CD14-positive monocyte (primary cell): Measurements from ENCODE around the gene TOM1L2. TPM values are rescaled to one million over a fixed set of nuclear protein-coding genes. Genes with fewer than 3 reads are reported as not detected.

ENCODE experiments used
- DNase-seq, 3 donors: peaks; one replicate each; pipeline ENCODE4 v3.0.0-alpha.2; 2011 to 2022
- H2AFZ ChIP-seq: 2 replicates; pipeline ENCODE4 v1.6.0; 2012; ENCODE audit warnings: mild to moderate bottlenecking, low read depth, low read length, inconsistent platforms; ENCODE audit not compliant: insufficient read depth, poor library complexity, severe bottlenecking
- H3K27ac ChIP-seq, 2 donors: 1 replicate in 1 of 2; 2 replicates in 1 of 2; pipeline ENCODE4 v1.5.1; 2012 to 2013; ENCODE audit warnings: low read length in 2 of 2, control low read depth in 1 of 2, inconsistent platforms in 1 of 2, low read depth in 1 of 2, mild to moderate bottlenecking in 1 of 2
- H3K27me3 ChIP-seq, 2 donors: one replicate each; pipeline versions ENCODE4 v1.6.0 to v1.6.1; 2011 to 2013; ENCODE audit warnings: low read length in 2 of 2; ENCODE audit not compliant: control insufficient read depth in 2 of 2, insufficient read depth in 2 of 2
- H3K36me3 ChIP-seq, 2 donors: replicated peaks in 1 of 2; 1 replicate in 1 of 2; 2 replicates in 1 of 2; pipeline versions ENCODE4 v1.5.1 to v1.6.1; 2012 to 2013; ENCODE audit warnings: low read length in 2 of 2, control low read depth in 1 of 2, inconsistent platforms in 1 of 2, mild to moderate bottlenecking in 1 of 2; ENCODE audit not compliant: insufficient read depth in 2 of 2, control insufficient read depth in 1 of 2
- H3K4me1 ChIP-seq, 2 donors: 1 replicate in 1 of 2; 2 replicates in 1 of 2; pipeline versions ENCODE4 v1.5.1 to v1.6.1; 2012 to 2013; ENCODE audit warnings: low read length in 2 of 2, control low read depth in 1 of 2, inconsistent platforms in 1 of 2, mild to moderate bottlenecking in 1 of 2, moderate library complexity in 1 of 2; ENCODE audit not compliant: insufficient read depth in 2 of 2, control insufficient read depth in 1 of 2
- H3K4me2 ChIP-seq: replicated peaks from 2 replicates; pipeline ENCODE3; 2012; ENCODE audit warnings: low read length, moderate library complexity, mild to moderate bottlenecking; ENCODE audit not compliant: poor library complexity, severe bottlenecking; ENCODE audit errors: extremely low read depth
- H3K4me3 ChIP-seq, 3 experiments: fragments of 200-600 bp in 1 of 3; sonication (generic) in 1 of 3; replicated peaks in 1 of 3; 1 replicate in 2 of 3; 2 replicates in 1 of 3; pipeline ENCODE4 v1.5.1; 2011 to 2013; ENCODE audit warnings: low read length in 3 of 3, mild to moderate bottlenecking in 3 of 3, control low read depth in 2 of 3, low read depth in 2 of 3, inconsistent platforms in 1 of 3, moderate library complexity in 1 of 3
- H3K79me2 ChIP-seq: 2 replicates; pipeline ENCODE4 v1.6.0; 2012; ENCODE audit warnings: mild to moderate bottlenecking, control low read depth, inconsistent platforms, low read length, moderate library complexity; ENCODE audit not compliant: insufficient read depth
- H3K9ac ChIP-seq: 2 replicates; pipeline ENCODE4 v1.6.0; 2017; ENCODE audit warnings: low read length, mild to moderate bottlenecking; ENCODE audit not compliant: insufficient read depth, poor library complexity, severe bottlenecking
- H3K9me3 ChIP-seq, 2 donors: replicated peaks in 1 of 2; 1 replicate in 1 of 2; 2 replicates in 1 of 2; pipeline versions ENCODE4 v1.5.1 to v1.6.1; 2012 to 2013; ENCODE audit warnings: low read length in 2 of 2, control low read depth in 1 of 2; ENCODE audit not compliant: control insufficient read depth in 1 of 2, insufficient read depth in 1 of 2
- H4K20me1 ChIP-seq: 2 replicates; pipeline ENCODE4 v1.6.0; 2012; ENCODE audit warnings: mild to moderate bottlenecking, low read length, control low read depth, moderate library complexity; ENCODE audit not compliant: insufficient read depth
- H3K27ac Mint-ChIP-seq, 7 donors: one replicate each; pipeline ENCODE4 v1.8.0; 2020; ENCODE audit warnings: mild to moderate bottlenecking in 7 of 7, mixed read lengths in 7 of 7, moderate library complexity in 6 of 7, inconsistent platforms in 2 of 7
- H3K27me3 Mint-ChIP-seq, 3 donors: one replicate each; pipeline ENCODE4 v1.8.0; 2021 to 2022; ENCODE audit warnings: low read depth in 3 of 3, mild to moderate bottlenecking in 3 of 3, mixed read lengths in 3 of 3, moderate library complexity in 3 of 3, inconsistent platforms in 1 of 3
- H3K36me3 Mint-ChIP-seq, 2 donors: one replicate each; pipeline ENCODE4 v1.8.0; 2020; ENCODE audit warnings: mixed read lengths in 2 of 2, inconsistent platforms in 1 of 2, mild to moderate bottlenecking in 1 of 2
- H3K4me1 Mint-ChIP-seq: one replicate; pipeline ENCODE4 v1.8.0; 2020; ENCODE audit warnings: mild to moderate bottlenecking, mixed read lengths
- H3K4me3 Mint-ChIP-seq, 2 donors: one replicate each; pipeline ENCODE4 v1.8.0; 2020; ENCODE audit warnings: mild to moderate bottlenecking in 2 of 2, mixed read lengths in 2 of 2, moderate library complexity in 1 of 2
- H3K9me3 Mint-ChIP-seq, 7 donors: one replicate each; pipeline ENCODE4 v1.8.0; 2020 to 2022; ENCODE audit warnings: mixed read lengths in 7 of 7, mild to moderate bottlenecking in 6 of 7, moderate library complexity in 6 of 7, inconsistent platforms in 2 of 7
- WGBS: methylation state at CpG from one replicate; pipeline ENCODE4 v1.1.5; 2013; ENCODE audit warnings: missing lambda C conversion rate; ENCODE audit not compliant: insufficient coverage; 5-methylcytosine and 5-hydroxymethylcytosine counted together
- intact Hi-C, 2 donors: fragments of 100-400 bp; cut with micrococcal nuclease; formaldehyde crosslinking; loops; one replicate each; pipeline versions ENCODE4 v1.15.0 to v1.15.1; 2023
- polyA plus RNA-seq, 3 donors: library from polyadenylated mRNA; depleted of rRNA in 1 of 3; unstranded in 2 of 3; stranded (reverse) in 1 of 3; fragments of 300-500 nt in 2 of 3; fragments of >200 nt in 1 of 3; fragmentation: Illumina TruSeq in 2 of 3; gene quantifications; 1 replicate in 2 of 3; 2 replicates in 1 of 3; pipeline ENCODE4 v1.2.3, GENCODE V29; 2012 to 2021
- TF ChIP-seq, protein P1 (sequence below): fragments of 200-600 bp; IDR thresholded peaks from one replicate; pipeline ENCODE4 v1.8.0; 2022; ENCODE audit warnings: antibody characterized with exemption, mild to moderate bottlenecking

Gene TOM1L2
- polyA plus RNA-seq, 3 donors, result 1.7 to 28.2 (median 2.8) TPM

DNA sequence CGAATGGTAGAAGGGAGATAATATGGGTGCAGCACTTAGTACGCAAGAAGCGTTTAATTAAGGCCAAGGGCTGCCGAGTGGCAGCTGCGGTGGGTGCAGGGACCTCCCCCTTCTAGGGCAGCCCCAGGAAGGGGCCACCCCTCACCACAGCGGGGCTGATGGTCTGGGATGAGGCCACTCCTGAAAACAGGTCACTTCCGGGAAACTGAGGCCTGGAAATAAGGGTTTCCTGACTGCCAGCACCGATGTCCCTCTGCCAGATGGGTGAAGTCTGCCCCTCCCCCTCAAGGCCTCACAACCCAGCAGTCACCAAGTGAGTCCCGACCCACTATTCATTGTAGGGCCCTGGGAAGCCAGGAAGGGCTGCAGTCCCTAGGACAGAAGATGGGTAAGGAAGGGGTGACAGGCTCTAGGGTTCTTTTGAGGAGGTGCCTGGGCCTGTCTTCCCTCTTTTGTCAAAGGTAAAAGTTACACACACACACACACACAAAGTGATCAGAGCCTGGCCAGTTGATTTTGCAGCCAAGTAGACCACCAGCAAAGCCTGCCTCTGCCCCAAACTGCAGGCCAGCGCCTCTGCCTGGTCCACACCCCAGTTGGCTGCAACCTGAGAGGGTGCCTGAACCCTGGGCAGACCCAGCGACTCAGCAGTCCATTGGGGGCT lies 147.9 kb downstream of the TOM1L2 start:
- Histone ChIP-seq H3K9me3 (no peaks in the 10 kb centered on the region), H4K20me1 (peaks cover 94% of the 10 kb centered on the region), H2AFZ (peak overlapping the region; percentile 52), H3K27me3 (no peaks in the 10 kb centered on the region), H3K4me2 (peak overlapping the region; percentile 91), H3K4me1 (peaks cover 59 to 64% of the 10 kb centered on the region in 2 donors), H3K79me2 (peaks cover 24% of the 10 kb centered on the region), H3K4me3 (peak overlapping the region; percentile 45 to 75 (median 62)), H3K9ac (peak overlapping the region; percentile 43), H3K27ac (peak overlapping the region; percentile 70 to 71), H3K36me3 (peaks cover 2 to 4% of the 10 kb centered on the region in 2 donors)
- TF ChIP-seq, protein P1, sequence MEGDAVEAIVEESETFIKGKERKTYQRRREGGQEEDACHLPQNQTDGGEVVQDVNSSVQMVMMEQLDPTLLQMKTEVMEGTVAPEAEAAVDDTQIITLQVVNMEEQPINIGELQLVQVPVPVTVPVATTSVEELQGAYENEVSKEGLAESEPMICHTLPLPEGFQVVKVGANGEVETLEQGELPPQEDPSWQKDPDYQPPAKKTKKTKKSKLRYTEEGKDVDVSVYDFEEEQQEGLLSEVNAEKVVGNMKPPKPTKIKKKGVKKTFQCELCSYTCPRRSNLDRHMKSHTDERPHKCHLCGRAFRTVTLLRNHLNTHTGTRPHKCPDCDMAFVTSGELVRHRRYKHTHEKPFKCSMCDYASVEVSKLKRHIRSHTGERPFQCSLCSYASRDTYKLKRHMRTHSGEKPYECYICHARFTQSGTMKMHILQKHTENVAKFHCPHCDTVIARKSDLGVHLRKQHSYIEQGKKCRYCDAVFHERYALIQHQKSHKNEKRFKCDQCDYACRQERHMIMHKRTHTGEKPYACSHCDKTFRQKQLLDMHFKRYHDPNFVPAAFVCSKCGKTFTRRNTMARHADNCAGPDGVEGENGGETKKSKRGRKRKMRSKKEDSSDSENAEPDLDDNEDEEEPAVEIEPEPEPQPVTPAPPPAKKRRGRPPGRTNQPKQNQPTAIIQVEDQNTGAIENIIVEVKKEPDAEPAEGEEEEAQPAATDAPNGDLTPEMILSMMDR, result no peak
- Mint-ChIP-seq H3K27ac (peak overlapping the region; percentile 64 to 93 (median 87)), H3K9me3 (peaks cover 0 to 2% (median 0%) of the 10 kb centered on the region in 7 donors), H3K27me3 (peaks cover 0 to 9% (median 5%) of the 10 kb centered on the region in 3 donors), H3K4me3 (peak overlapping the region; percentile 76 to 87), H3K4me1 (peaks cover 61% of the 10 kb centered on the region), H3K36me3 (peaks cover 28 to 40% of the 10 kb centered on the region in 2 donors)
- 30% methylated on average over 7 of the region's 11 CpGs for WGBS
- intact Hi-C loops, result loop anchor here in 1 of 2 donors (2.0 kb wide), 1 partner anchor 15 kb away; no protein-coding TSS in a partner anchor
- no peak for DNase-seq

DNA sequence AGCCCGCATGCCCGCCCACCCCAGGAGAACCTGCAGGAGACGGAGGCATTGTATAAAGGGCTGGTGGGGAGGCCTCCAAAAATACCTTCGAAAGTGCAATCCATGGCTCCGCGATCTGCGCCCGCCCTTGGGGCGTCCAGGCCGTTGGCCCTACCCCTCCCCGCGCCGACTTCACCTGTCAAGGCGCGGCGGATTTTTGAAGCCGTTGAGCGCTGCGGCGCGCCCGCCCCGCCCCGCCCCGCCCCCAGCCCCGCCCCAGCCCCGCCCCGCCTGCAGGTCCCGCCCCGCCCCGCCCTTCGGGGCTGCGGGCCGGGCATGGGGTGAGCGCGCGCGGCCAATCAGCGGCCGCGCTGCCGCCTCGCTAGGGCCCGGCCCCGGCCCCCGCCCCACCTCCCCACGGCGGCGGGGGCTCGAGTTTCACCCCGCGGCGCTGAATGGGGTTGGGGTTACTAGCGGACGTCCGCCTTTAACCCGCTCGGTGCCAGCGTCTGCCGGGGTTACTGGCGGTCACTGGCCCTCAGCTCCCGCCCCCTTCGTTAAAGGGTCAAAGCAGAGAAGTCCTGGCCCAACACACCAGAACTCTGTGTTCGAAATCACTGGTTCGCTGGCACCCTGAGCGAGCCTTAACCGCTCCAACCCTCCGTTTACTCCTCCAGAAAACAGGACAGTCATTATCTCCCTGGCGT lies 148.6 kb downstream of the TOM1L2 start:
- peak; percentile 69 to 76 (median 72) for DNase-seq
- TF ChIP-seq, protein P1, result no peak
- intact Hi-C loops, result loop anchor here in 1 of 2 donors (2.0 kb wide), 1 partner anchor 15 kb away; no protein-coding TSS in a partner anchor
- H3K36me3 Mint-ChIP-seq, result peaks cover 35 to 43% of the 10 kb centered on the region in 2 donors
- Histone ChIP-seq H3K4me3 (peak overlapping the region; percentile 45 to 75 (median 62)), H3K36me3 (peaks cover 9% of the 10 kb centered on the region in 2 donors), H3K27me3 (no peaks in the 10 kb centered on the region), H3K9me3 (no peaks in the 10 kb centered on the region), H3K4me2 (peak overlapping the region; percentile 91), H3K27ac (peak overlapping the region; percentile 70 to 71), H4K20me1 (peaks cover 96% of the 10 kb centered on the region), H3K79me2 (peaks cover 24% of the 10 kb centered on the region), H3K4me1 (peaks cover 63 to 66% of the 10 kb centered on the region in 2 donors), H2AFZ (peak overlapping the region; percentile 52), H3K9ac (peak overlapping the region; percentile 43)
- peak overlapping the region; percentile 76 to 87 for H3K4me3 Mint-ChIP-seq
- H3K27me3 Mint-ChIP-seq, result peaks cover 0 to 9% (median 5%) of the 10 kb centered on the region in 3 donors
- peaks cover 68% of the 10 kb centered on the region for H3K4me1 Mint-ChIP-seq
- WGBS, result 0% methylated on average over 32 of the region's 69 CpGs
- peak overlapping the region; percentile 64 to 93 (median 87) for H3K27ac Mint-ChIP-seq
- peaks cover 0 to 2% (median 0%) of the 10 kb centered on the region in 7 donors for H3K9me3 Mint-ChIP-seq
